SU-DHL-6 (cell line): ENCODE measurements around the gene VPS29.

Experiments used
- H2AFZ ChIP-seq: fragments of 200-600 bp; sonication (generic); 2 replicates; pipeline ENCODE4 v1.6.1; 2014; ENCODE audit warnings: low read depth, mild to moderate bottlenecking, moderate library complexity, mixed read lengths, antibody characterized with exemption, low read length; ENCODE audit not compliant: severe bottlenecking
- H3F3A ChIP-seq: fragments of 200-600 bp; shearing (Covaris generic); 2 replicates; pipeline ENCODE4 v1.6.0; 2016; ENCODE audit warnings: antibody characterized with exemption, mild to moderate bottlenecking; ENCODE audit not compliant: insufficient read depth
- H3K27ac ChIP-seq: fragments of 200-600 bp; sonication (generic); 2 replicates; pipeline ENCODE4 v1.5.1; 2016; ENCODE audit warnings: low read depth, mild to moderate bottlenecking, low read length, moderate library complexity, mixed read lengths
- H3K27me3 ChIP-seq: fragments of 200-600 bp; sonication (generic), shearing (Covaris generic); 2 replicates; pipeline ENCODE4 v1.6.0; 2014; ENCODE audit warnings: mild to moderate bottlenecking, low read length
- H3K36me3 ChIP-seq: fragments of 200-600 bp; sonication (generic); 2 replicates; pipeline ENCODE4 v1.6.1; 2014; ENCODE audit warnings: mild to moderate bottlenecking, low read length, mixed read lengths
- H3K4me2 ChIP-seq: fragments of 300-600, 200-600 bp; shearing (Covaris generic), sonication (generic); 2 replicates; pipeline ENCODE4 v1.6.0; 2014; ENCODE audit warnings: low read length, low read depth, mild to moderate bottlenecking; ENCODE audit not compliant: poor library complexity, severe bottlenecking
- H3K4me3 ChIP-seq: fragments of 200-600 bp; sonication (generic); 2 replicates; pipeline ENCODE4 v1.5.1; 2014; ENCODE audit warnings: antibody characterized with exemption, low read length, mild to moderate bottlenecking, mixed read lengths; ENCODE audit not compliant: insufficient read depth, poor library complexity, severe bottlenecking
- H3K79me2 ChIP-seq: fragments of 200-600 bp; sonication (generic); 2 replicates; pipeline ENCODE4 v1.6.1; 2014; ENCODE audit warnings: mild to moderate bottlenecking, low read length, moderate library complexity; ENCODE audit not compliant: insufficient read depth
- H3K9ac ChIP-seq: fragments of 200-600 bp; sonication (generic); 2 replicates; pipeline ENCODE4 v1.7.0; 2014; ENCODE audit warnings: mild to moderate bottlenecking, low read length
- H3K9me2 ChIP-seq: fragments of 200-600 bp; sonication (generic); replicated peaks from 2 replicates; pipeline ENCODE4 v1.6.1; 2014; ENCODE audit warnings: low read length; ENCODE audit not compliant: insufficient read depth
- H3K9me3 ChIP-seq: fragments of 200-600 bp; sonication (generic); 2 replicates; pipeline ENCODE4 v1.6.1; 2014; ENCODE audit warnings: low read length, mixed read lengths; ENCODE audit not compliant: insufficient read depth
- H4K20me1 ChIP-seq: fragments of 200-600 bp; sonication (generic); 2 replicates; pipeline ENCODE4 v1.6.1; 2014; ENCODE audit warnings: low read depth, mild to moderate bottlenecking, antibody characterized with exemption, low read length, moderate library complexity, mixed read lengths
- EZH2phosphoT487 ChIP-seq: fragments of 200-600 bp; sonication (generic), shearing (Covaris generic); conservative IDR thresholded peaks from 2 replicates; pipeline ENCODE4 v1.6.1; 2018; ENCODE audit warnings: mild to moderate bottlenecking, antibody characterized with exemption, low read length, moderate library complexity, mixed read lengths
- TF ChIP-seq, protein P1 (sequence below): fragments of 200-600 bp; sonication (generic); IDR thresholded peaks from one replicate; pipeline ENCODE4 v1.5.1; 2017; ENCODE audit warnings: antibody characterized with exemption, mild to moderate bottlenecking, low read length, moderate library complexity; ENCODE audit not compliant: insufficient read depth, poor library complexity, severe bottlenecking

VPS29 gene

GRCh38 chr12:110548678-110549077 is 46.8 kb upstream of the VPS29 start:
- TF ChIP-seq, protein P1, sequence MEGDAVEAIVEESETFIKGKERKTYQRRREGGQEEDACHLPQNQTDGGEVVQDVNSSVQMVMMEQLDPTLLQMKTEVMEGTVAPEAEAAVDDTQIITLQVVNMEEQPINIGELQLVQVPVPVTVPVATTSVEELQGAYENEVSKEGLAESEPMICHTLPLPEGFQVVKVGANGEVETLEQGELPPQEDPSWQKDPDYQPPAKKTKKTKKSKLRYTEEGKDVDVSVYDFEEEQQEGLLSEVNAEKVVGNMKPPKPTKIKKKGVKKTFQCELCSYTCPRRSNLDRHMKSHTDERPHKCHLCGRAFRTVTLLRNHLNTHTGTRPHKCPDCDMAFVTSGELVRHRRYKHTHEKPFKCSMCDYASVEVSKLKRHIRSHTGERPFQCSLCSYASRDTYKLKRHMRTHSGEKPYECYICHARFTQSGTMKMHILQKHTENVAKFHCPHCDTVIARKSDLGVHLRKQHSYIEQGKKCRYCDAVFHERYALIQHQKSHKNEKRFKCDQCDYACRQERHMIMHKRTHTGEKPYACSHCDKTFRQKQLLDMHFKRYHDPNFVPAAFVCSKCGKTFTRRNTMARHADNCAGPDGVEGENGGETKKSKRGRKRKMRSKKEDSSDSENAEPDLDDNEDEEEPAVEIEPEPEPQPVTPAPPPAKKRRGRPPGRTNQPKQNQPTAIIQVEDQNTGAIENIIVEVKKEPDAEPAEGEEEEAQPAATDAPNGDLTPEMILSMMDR: no peak
- no peak for TF ChIP-seq EZH2phosphoT487
- Histone ChIP-seq H3K27me3 (no peaks in the 10 kb centered on the region), H3K4me3 (no peak overlapping the region), H3K9ac (no peak overlapping the region), H3K4me2 (no peak overlapping the region), H3K79me2 (peaks cover 72% of the 10 kb centered on the region), H3K9me2 (no peaks in the 10 kb centered on the region), H3K36me3 (0 out of 2 replicates have a peak, but pooled peaks cover 17% of the 10 kb centered on the region), H3F3A (no peaks in the 10 kb centered on the region), H2AFZ (no peak overlapping the region), H3K27ac (no peak overlapping the region), H3K9me3 (no peaks in the 10 kb centered on the region), H4K20me1 (no peaks in the 10 kb centered on the region)

GRCh38 chr12:110547090-110547489 is 45.2 kb upstream of the VPS29 start:
- Histone ChIP-seq H3K4me2 (no peak overlapping the region), H3K36me3 (0 out of 2 replicates have a peak, but pooled peaks cover 17% of the 10 kb centered on the region), H3K4me3 (no peak overlapping the region), H3K9me3 (no peaks in the 10 kb centered on the region), H3F3A (no peaks in the 10 kb centered on the region), H3K9ac (no peak overlapping the region), H3K27me3 (no peaks in the 10 kb centered on the region), H2AFZ (no peak overlapping the region), H3K79me2 (peaks cover 58% of the 10 kb centered on the region), H3K9me2 (no peaks in the 10 kb centered on the region), H3K27ac (no peak overlapping the region), H4K20me1 (no peaks in the 10 kb centered on the region)
- TF ChIP-seq, protein P1: no peak
- no peak for TF ChIP-seq EZH2phosphoT487

DNA sequence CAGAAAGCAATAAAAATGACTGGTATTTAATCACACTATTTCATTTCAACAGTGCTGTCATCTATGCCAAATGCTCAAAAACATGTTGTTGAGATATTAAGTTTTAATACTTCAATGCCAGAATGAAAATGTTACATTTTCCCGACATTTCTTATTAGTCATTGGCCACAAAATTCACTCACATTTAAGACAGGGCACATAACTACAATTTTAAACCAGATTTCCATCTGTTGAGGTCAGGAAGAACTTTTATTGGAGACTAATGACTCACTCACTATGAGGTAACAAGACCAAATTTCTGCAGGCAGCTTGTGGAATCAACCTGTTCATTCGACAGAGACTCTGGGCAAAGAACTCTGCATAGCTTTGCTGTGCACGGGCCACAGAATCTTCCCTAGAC is 44.4 kb upstream of the VPS29 start:
- 0 out of 2 replicates have a peak, but pooled peaks cover 14% of the 10 kb centered on the region for H3K36me3 ChIP-seq
- no peak overlapping the region for H3K9ac ChIP-seq
- no peaks in the 10 kb centered on the region for H3F3A ChIP-seq
- no peaks in the 10 kb centered on the region for H3K9me2 ChIP-seq
- no peaks in the 10 kb centered on the region for H3K27me3 ChIP-seq
- no peaks in the 10 kb centered on the region for H4K20me1 ChIP-seq
- no peak overlapping the region for H2AFZ ChIP-seq
- peaks cover 51% of the 10 kb centered on the region for H3K79me2 ChIP-seq
- H3K4me3 ChIP-seq: no peak overlapping the region
- H3K4me2 ChIP-seq: no peak overlapping the region
- H3K27ac ChIP-seq: no peak overlapping the region
- H3K9me3 ChIP-seq: no peaks in the 10 kb centered on the region
- TF ChIP-seq, protein P1: no peak
- no peak for TF ChIP-seq EZH2phosphoT487
